RWPE2 (cell line): Measurements from ENCODE around the gene SH2D6.

Source experiments
- ATAC-seq: fragments of 200-7000 bp; cut with Tn5 transposase; 3 replicates; pipeline ENCODE4 v1.9.1; 2021; ENCODE audit warnings: low read depth
- DNase-seq: peaks from one replicate; pipeline ENCODE4 v3.0.0-alpha.2; 2020; ENCODE audit warnings: low spot score
- H3K27ac ChIP-seq: fragments of 450-650 bp; 2 replicates; pipeline ENCODE4 v1.5.1; 2017; ENCODE audit warnings: mild to moderate bottlenecking; ENCODE audit not compliant: poor library complexity, severe bottlenecking
- H3K27me3 ChIP-seq: fragments of 250-450 bp; sonication (Bioruptor Pico); 2 replicates; pipeline ENCODE4 v1.5.1; 2021; ENCODE audit warnings: mild to moderate bottlenecking, moderate library complexity; ENCODE audit not compliant: insufficient read depth, poor library complexity, severe bottlenecking
- H3K36me3 ChIP-seq: fragments of 250-450 bp; sonication (Bioruptor Pico); 2 replicates; pipeline ENCODE4 v1.5.1; 2020; ENCODE audit warnings: low read depth, mild to moderate bottlenecking, moderate library complexity
- H3K4me1 ChIP-seq: fragments of 250-450 bp; sonication (Bioruptor Pico); 2 replicates; pipeline ENCODE4 v1.5.1; 2021; ENCODE audit warnings: mild to moderate bottlenecking, moderate library complexity; ENCODE audit not compliant: insufficient read depth, poor library complexity, severe bottlenecking
- H3K4me3 ChIP-seq: fragments of 250-450 bp; sonication (Bioruptor Pico); 2 replicates; pipeline ENCODE4 v1.5.1; 2021; ENCODE audit warnings: mild to moderate bottlenecking, moderate library complexity; ENCODE audit not compliant: severe bottlenecking
- H3K9me3 ChIP-seq: fragments of 250-450 bp; sonication (Bioruptor Pico); 2 replicates; pipeline ENCODE4 v1.5.1; 2021; ENCODE audit warnings: mild to moderate bottlenecking, moderate library complexity; ENCODE audit not compliant: severe bottlenecking
- TF ChIP-seq, protein P1 (sequence below): fragments of 450-650 bp; IDR thresholded peaks from one replicate; pipeline ENCODE4 v1.5.1; 2017; ENCODE audit warnings: mild to moderate bottlenecking, moderate library complexity; ENCODE audit not compliant: poor library complexity, severe bottlenecking

SH2D6 gene

DNA sequence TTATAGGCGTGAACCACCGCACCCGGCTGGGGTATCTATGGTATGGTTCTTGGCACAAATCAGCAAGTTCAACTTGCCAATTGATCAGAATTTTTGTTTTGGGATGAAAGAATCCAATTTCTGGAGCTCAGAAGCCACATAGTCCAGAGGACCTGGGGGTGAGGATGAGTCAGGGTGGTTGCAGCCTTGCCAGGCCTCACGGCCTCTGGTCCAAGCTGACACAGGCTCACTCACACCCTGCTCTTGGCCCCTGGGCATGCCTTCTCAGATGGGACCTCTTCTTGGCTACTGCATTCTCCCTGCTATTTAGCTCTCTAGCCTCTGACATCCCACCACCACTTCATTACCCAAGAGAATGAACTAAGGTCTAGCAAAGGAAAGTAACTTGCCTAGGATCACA, 24.7 kb upstream of the SH2D6 start:
- DNase-seq (no peak), ATAC-seq (peak; percentile 26; the same call in 1 of the 3 replicates)
- H3K9me3 ChIP-seq = no peaks in the 10 kb centered on the region
- H3K27ac ChIP-seq = no peak overlapping the region
- H3K36me3 ChIP-seq = peaks cover 59% of the 10 kb centered on the region
- no peaks in the 10 kb centered on the region for H3K4me1 ChIP-seq
- TF ChIP-seq, protein P1, sequence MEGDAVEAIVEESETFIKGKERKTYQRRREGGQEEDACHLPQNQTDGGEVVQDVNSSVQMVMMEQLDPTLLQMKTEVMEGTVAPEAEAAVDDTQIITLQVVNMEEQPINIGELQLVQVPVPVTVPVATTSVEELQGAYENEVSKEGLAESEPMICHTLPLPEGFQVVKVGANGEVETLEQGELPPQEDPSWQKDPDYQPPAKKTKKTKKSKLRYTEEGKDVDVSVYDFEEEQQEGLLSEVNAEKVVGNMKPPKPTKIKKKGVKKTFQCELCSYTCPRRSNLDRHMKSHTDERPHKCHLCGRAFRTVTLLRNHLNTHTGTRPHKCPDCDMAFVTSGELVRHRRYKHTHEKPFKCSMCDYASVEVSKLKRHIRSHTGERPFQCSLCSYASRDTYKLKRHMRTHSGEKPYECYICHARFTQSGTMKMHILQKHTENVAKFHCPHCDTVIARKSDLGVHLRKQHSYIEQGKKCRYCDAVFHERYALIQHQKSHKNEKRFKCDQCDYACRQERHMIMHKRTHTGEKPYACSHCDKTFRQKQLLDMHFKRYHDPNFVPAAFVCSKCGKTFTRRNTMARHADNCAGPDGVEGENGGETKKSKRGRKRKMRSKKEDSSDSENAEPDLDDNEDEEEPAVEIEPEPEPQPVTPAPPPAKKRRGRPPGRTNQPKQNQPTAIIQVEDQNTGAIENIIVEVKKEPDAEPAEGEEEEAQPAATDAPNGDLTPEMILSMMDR = no peak
- H3K27me3 ChIP-seq = no peaks in the 10 kb centered on the region
- H3K4me3 ChIP-seq = no peak overlapping the region

DNA sequence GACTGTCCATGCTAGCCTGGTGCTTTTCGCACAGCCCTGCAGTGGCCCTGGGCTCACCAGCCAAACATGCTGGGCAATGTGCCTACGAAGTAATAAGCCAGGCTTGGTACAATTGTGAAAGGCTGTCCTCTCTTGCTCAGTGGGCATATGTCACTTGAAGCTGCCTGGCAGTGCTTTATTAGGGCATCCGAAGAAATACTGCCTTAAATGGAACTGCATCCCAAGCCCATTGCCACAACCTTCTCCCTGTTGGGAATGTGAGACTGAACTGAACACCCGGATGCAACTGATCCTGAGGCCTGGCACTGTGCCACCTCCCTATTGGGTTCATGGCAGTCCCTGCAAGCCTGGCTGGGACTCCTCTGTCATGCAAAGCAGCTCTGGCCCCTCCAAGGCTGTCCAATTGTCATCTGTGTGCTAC, 24.2 kb upstream of the SH2D6 start:
- DNase-seq = no peak
- Histone ChIP-seq H3K4me3 (no peak overlapping the region), H3K9me3 (no peaks in the 10 kb centered on the region), H3K4me1 (no peaks in the 10 kb centered on the region), H3K27ac (no peak overlapping the region), H3K36me3 (peaks cover 63% of the 10 kb centered on the region), H3K27me3 (no peaks in the 10 kb centered on the region)
- TF ChIP-seq, protein P1 = no peak
- ATAC-seq = no peak; the same call in 2 of the 3 replicates

DNA sequence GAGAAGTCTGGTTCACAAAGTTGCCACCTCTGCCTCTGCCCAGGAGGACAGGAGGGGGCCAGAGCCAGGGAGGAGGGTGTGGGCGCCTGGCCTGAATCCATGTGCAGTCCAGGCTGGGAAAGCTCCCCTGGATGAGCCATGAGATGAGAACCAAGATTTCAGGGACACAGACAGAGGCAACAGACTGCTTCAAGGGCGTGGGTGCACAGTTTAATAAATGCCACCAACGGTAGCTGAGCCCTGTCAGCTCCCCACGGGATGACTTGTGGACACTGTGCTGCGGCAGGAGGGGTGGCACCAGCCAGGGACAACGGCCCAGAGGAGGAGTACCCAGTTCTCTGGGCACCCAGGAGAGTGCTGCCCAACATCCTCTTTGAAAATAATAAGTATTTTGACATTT, 23.5 kb upstream of the SH2D6 start:
- DNase-seq (peak; percentile 23), ATAC-seq (no peak)
- H3K27ac ChIP-seq = no peak overlapping the region
- H3K4me1 ChIP-seq = no peaks in the 10 kb centered on the region
- peaks cover 70% of the 10 kb centered on the region for H3K36me3 ChIP-seq
- no peaks in the 10 kb centered on the region for H3K27me3 ChIP-seq
- H3K9me3 ChIP-seq = no peaks in the 10 kb centered on the region
- H3K4me3 ChIP-seq = no peak overlapping the region
- TF ChIP-seq, protein P1 = no peak

DNA sequence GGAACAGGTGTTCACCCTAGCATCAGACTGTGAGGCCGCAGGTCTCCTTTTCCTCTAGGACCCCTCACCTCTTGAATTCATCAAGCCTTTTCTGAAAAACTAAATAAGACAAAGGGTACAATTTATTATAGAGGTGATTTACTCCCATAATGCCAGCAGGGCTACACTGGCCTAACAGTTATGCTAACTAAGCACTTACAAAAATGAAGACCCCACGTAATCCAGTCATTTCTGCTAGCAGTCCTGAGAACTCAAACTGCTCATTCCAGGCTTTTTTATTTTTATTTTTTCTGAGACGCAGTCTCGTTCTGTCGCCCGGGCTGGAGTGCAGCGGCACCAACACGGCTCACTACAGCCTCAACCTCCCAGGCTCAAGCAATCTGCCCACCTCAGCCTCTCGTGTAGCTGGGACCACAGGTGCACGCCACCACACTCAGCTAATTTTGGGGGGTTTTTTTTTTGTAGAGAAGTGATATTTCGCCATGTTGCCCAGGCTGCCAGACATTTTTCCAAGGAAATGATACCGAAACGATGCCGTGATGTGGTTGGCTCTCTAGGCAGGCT, 22.5 kb upstream of the SH2D6 start:
- no peaks in the 10 kb centered on the region for H3K9me3 ChIP-seq
- no peak overlapping the region for H3K27ac ChIP-seq
- H3K4me1 ChIP-seq = no peaks in the 10 kb centered on the region
- no peak overlapping the region for H3K4me3 ChIP-seq
- DNase-seq (no peak), ATAC-seq (no peak)
- no peaks in the 10 kb centered on the region for H3K27me3 ChIP-seq
- H3K36me3 ChIP-seq = peaks cover 72% of the 10 kb centered on the region
- TF ChIP-seq, protein P1 = no peak

DNA sequence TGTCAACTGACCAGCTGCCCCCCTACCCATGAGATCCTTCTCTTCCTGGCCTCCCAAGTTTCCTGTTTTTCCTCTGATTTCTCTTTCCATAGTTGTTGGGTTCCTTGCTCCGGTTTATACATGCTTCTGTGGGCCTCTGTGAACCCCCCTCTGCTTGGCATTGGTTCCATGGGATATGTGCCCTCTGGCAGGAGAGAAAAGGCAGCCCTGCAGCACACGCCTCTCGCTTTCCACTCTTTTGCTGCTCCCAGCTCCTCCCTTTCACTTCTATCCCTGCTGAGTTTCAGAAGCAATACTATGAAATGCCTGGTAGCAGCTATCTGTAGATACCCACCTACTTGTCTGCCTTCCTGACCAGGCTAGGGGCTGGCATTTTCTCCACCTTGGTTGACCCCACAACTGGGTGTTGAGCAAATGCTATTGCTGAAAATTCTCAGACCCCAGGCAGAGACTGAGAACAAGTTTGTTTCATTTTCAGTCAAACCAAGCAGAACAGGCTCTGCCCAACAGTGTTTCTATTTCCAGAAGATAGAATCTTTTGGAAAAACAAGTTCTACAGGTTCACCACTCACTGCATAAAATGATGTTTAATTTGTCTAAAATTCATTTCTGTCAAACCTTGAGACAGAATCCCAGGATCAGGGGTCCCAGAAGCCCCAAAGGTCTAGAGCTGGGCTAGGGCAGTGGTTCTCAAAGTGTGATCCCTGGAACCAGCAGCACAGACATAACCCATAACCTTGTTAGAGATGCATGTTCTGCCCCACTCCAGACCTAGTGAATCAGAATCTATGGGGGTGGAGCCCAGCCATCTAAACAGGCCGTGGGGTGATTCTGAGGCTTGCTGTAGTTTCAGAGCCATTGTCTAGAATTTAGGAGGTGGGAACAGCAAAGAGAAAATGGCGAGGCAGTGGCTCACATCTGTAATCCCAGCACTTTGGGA, 21.7 kb upstream of the SH2D6 start:
- Histone ChIP-seq H3K27me3 (no peaks in the 10 kb centered on the region), H3K4me1 (no peaks in the 10 kb centered on the region), H3K27ac (no peak overlapping the region), H3K36me3 (peaks cover 68% of the 10 kb centered on the region), H3K9me3 (no peaks in the 10 kb centered on the region), H3K4me3 (no peak overlapping the region)
- TF ChIP-seq, protein P1 = no peak
- DNase-seq (no peak), ATAC-seq (no peak)
